Right hindlimb (tissue), 1 donor: Measurements from ENCODE around the gene CYTH3.
"Not testable (repeated sequence)": the region's sequence is repeated elsewhere in the genome, so short reads cannot be mapped to it uniquely, and the experiment has no call there.

ENCODE experiments used
- DNase-seq: peaks from one replicate; pipeline ENCODE4 v3.0.0-alpha.2; 2018

The CYTH3 gene

GRCh38 chr7:6228361-6229229, 43.8 kb downstream of the CYTH3 start:
- peak; percentile 66 for DNase-seq

GRCh38 chr7:6227294-6227846, 45.1 kb downstream of the CYTH3 start:
- peak; percentile 74 for DNase-seq

GRCh38 chr7:6226194-6226799, 46.1 kb downstream of the CYTH3 start:
- DNase-seq, result peak; percentile 29

GRCh38 chr7:6223411-6223810, 49.0 kb downstream of the CYTH3 start:
- DNase-seq, result not testable (repeated sequence)

- not testable (repeated sequence) for DNase-seq
Measured at GRCh38 chr7:6223010-6223409, 49.4 kb downstream of the CYTH3 start.

- DNase-seq, result no peak
Measured at GRCh38 chr7:6221340-6222319, 50.8 kb downstream of the CYTH3 start.

- no peak for DNase-seq
Measured at GRCh38 chr7:6218329-6218728, 54.1 kb downstream of the CYTH3 start.

- no peak for DNase-seq
Measured at GRCh38 chr7:6212008-6212407, 60.4 kb downstream of the CYTH3 start.

GRCh38 chr7:6210621-6211372, 61.6 kb downstream of the CYTH3 start:
- no peak for DNase-seq

GRCh38 chr7:6209340-6209739, 63.1 kb downstream of the CYTH3 start:
- DNase-seq, result no peak

GRCh38 chr7:6208573-6209328, 63.7 kb downstream of the CYTH3 start:
- DNase-seq, result no peak

GRCh38 chr7:6205971-6206660, 66.3 kb downstream of the CYTH3 start:
- no peak for DNase-seq

GRCh38 chr7:6203381-6203780, 69.0 kb downstream of the CYTH3 start:
- DNase-seq, result no peak

- no peak for DNase-seq
Measured at GRCh38 chr7:6202117-6202516, 70.3 kb downstream of the CYTH3 start.

- no peak for DNase-seq
Measured at GRCh38 chr7:6200971-6201370, 71.5 kb downstream of the CYTH3 start.

- no peak for DNase-seq
Measured at GRCh38 chr7:6198689-6199595, 73.5 kb downstream of the CYTH3 start.

GRCh38 chr7:6197801-6198551, 74.4 kb downstream of the CYTH3 start:
- no peak for DNase-seq

GRCh38 chr7:6193709-6194108, 78.7 kb downstream of the CYTH3 start:
- DNase-seq, result no peak

GRCh38 chr7:6190563-6190962, 81.9 kb downstream of the CYTH3 start:
- DNase-seq, result not testable (repeated sequence)
